Endothelial cell (in vitro differentiated cells): ENCODE results near the gene RSRC1. TPM values are rescaled to one million over a fixed set of nuclear protein-coding genes. Genes with fewer than 3 reads are reported as not detected.

Source experiments
- DNase-seq: peaks from one replicate; pipeline ENCODE4 v3.0.0; 2021; ENCODE audit warnings: low spot score
- H3K27ac Mint-ChIP-seq: one replicate; pipeline ENCODE4 v1.8.0; 2021; ENCODE audit warnings: mixed read lengths, inconsistent platforms; ENCODE audit not compliant: unreplicated experiment
- H3K27me3 Mint-ChIP-seq: one replicate; pipeline ENCODE4 v1.8.0; 2021; ENCODE audit warnings: mild to moderate bottlenecking, moderate library complexity, mixed read lengths, inconsistent platforms; ENCODE audit not compliant: unreplicated experiment
- H3K36me3 Mint-ChIP-seq: one replicate; pipeline ENCODE4 v1.8.0; 2021; ENCODE audit warnings: mild to moderate bottlenecking, low read depth, mixed read lengths, inconsistent platforms; ENCODE audit not compliant: unreplicated experiment
- H3K4me1 Mint-ChIP-seq: one replicate; pipeline ENCODE4 v1.8.0; 2021; ENCODE audit warnings: mild to moderate bottlenecking, mixed read lengths, inconsistent platforms; ENCODE audit not compliant: unreplicated experiment
- H3K4me3 Mint-ChIP-seq: one replicate; pipeline ENCODE4 v1.8.0; 2021; ENCODE audit warnings: mild to moderate bottlenecking, mixed read lengths, inconsistent platforms; ENCODE audit not compliant: unreplicated experiment
- H3K9me3 Mint-ChIP-seq: one replicate; pipeline ENCODE4 v1.8.0; 2021; ENCODE audit warnings: mixed read lengths, inconsistent platforms; ENCODE audit not compliant: unreplicated experiment
- total RNA-seq: library from RNA; stranded (reverse); fragmentation: NEBNext Ultra II Directional; extraction: Animal tissue kit (Norgen Biotek cat#: 25700); gene quantifications from one replicate; pipeline ENCODE4 v1.2.1, GENCODE V29; 2021; ENCODE audit not compliant: unreplicated experiment
- TF ChIP-seq, protein P1 (sequence below): fragments of 200-600 bp; sonication (generic); IDR thresholded peaks from one replicate; pipeline ENCODE4 v1.5.0; 2021; ENCODE audit warnings: antibody characterized with exemption; ENCODE audit not compliant: unreplicated experiment

RSRC1 gene
- total RNA-seq, 1 donor from 2014 or later = 24.7 TPM

GRCh38 chr3:158091531-158091930 is 18.4 kb upstream of the RSRC1 start:
- Mint-ChIP-seq H3K27me3 (peaks cover 9% of the 10 kb centered on the region), H3K36me3 (no peaks in the 10 kb centered on the region), H3K27ac (no peak overlapping the region), H3K4me3 (no peak overlapping the region), H3K4me1 (peaks cover 6% of the 10 kb centered on the region), H3K9me3 (no peaks in the 10 kb centered on the region)
- TF ChIP-seq, protein P1, sequence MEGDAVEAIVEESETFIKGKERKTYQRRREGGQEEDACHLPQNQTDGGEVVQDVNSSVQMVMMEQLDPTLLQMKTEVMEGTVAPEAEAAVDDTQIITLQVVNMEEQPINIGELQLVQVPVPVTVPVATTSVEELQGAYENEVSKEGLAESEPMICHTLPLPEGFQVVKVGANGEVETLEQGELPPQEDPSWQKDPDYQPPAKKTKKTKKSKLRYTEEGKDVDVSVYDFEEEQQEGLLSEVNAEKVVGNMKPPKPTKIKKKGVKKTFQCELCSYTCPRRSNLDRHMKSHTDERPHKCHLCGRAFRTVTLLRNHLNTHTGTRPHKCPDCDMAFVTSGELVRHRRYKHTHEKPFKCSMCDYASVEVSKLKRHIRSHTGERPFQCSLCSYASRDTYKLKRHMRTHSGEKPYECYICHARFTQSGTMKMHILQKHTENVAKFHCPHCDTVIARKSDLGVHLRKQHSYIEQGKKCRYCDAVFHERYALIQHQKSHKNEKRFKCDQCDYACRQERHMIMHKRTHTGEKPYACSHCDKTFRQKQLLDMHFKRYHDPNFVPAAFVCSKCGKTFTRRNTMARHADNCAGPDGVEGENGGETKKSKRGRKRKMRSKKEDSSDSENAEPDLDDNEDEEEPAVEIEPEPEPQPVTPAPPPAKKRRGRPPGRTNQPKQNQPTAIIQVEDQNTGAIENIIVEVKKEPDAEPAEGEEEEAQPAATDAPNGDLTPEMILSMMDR = no peak
- DNase-seq = no peak

DNA sequence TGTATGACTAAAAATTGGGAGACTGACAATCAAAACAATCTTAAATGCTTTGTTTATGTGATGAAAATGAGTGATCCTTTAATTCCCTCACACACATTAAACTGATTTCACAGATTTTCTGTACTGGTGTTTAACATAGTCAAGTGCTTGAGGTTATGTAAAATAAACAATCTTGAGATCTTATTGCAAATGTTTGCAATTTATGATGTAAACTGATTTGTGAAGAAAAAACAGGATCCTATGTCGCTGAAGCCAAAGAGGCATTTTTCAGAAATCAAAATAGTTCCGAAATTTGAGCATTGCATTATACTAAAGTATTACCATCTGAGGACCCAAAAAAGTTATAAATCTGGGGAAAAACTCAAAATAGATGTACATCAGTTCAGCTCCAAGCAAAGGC is 16.4 kb upstream of the RSRC1 start:
- Mint-ChIP-seq H3K4me1 (peaks cover 6% of the 10 kb centered on the region), H3K4me3 (no peak overlapping the region), H3K27me3 (peaks cover 11% of the 10 kb centered on the region), H3K27ac (no peak overlapping the region), H3K9me3 (no peaks in the 10 kb centered on the region), H3K36me3 (no peaks in the 10 kb centered on the region)
- TF ChIP-seq, protein P1 = no peak
- DNase-seq = no peak

GRCh38 chr3:158094235-158095110 is 15.4 kb upstream of the RSRC1 start:
- DNase-seq = peak; percentile 56
- TF ChIP-seq, protein P1 = no peak

DNA sequence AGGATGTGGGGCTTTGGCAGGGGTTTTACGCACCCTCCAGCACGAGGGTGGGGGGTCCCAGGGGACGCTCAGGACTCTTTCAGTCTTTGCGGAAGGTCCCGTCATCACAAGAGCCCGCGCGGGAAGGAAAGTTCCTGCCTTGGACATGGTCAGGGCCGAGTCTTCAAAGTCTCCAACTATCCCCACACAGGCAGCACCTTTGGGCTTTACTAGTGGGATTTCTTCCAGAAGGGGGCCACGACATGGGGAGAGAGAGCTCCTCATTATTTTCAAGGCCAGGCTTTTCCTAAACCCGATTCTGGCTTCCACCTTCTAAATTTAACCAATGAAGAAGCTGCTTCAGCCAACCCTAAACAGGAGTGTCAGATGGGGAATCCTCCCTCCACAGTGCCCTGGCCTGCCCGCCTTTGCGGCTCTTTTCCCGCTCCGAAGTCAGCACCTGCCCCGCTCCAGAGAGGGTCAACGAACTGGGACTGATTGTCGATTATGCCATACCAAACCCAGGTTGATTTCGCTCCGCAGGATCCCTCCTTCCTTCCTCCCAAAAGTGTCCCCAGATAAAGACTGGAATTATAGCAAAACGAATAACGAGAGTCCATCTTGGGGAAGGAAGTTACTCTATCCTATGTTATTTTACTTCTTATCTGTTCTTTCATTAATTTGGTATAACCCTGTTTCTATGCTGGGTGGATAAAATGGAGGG is 14.6 kb upstream of the RSRC1 start:
- TF ChIP-seq, protein P1 = no peak
- Mint-ChIP-seq H3K9me3 (no peaks in the 10 kb centered on the region), H3K4me3 (peak overlapping the region; percentile 37), H3K4me1 (peaks cover 6% of the 10 kb centered on the region), H3K36me3 (no peaks in the 10 kb centered on the region), H3K27ac (no peak overlapping the region), H3K27me3 (peaks cover 12% of the 10 kb centered on the region)
- peak; percentile 21 for DNase-seq

More at GRCh38 chr3:158094235-158095110, 15.4 kb upstream of the RSRC1 start:
- H3K9me3 Mint-ChIP-seq = no peaks in the 10 kb centered on the region
- H3K27ac Mint-ChIP-seq = no peak overlapping the region
- no peak overlapping the region for H3K4me3 Mint-ChIP-seq
- H3K27me3 Mint-ChIP-seq = peaks cover 9% of the 10 kb centered on the region
- no peaks in the 10 kb centered on the region for H3K36me3 Mint-ChIP-seq
- H3K4me1 Mint-ChIP-seq = peaks cover 6% of the 10 kb centered on the region
